Measurements from ENCODE around the gene ZNF771. TPM values are rescaled to one million over a fixed set of nuclear protein-coding genes. Genes with fewer than 3 reads are reported as not detected.

The ZNF771 gene
- total RNA-seq, 3 donors from 2014 or later, result 7.1 to 9.8 (median 9.4) TPM

GRCh38 chr16:30370456-30371247 lies 36.8 kb upstream of the ZNF771 start, which contains the start of gene TBC1D10B:
Gene TBC1D10B (minus strand): TSS chr16:30370494. CDS start chr16:30370183, 311 bp downstream.
- DNase-seq (peak; percentile 98), ATAC-seq (peak; percentile 82 to 86)
- H3K4me3 Mint-ChIP-seq, result peak within 1 kb of the TSS; percentile 88
- no peaks in the 10 kb centered on the region for H3K27me3 Mint-ChIP-seq (ENCODE audit: low read depth)
- peaks cover 5% of the 10 kb centered on the region for H3K36me3 Mint-ChIP-seq (ENCODE audit: insufficient read depth)
- H3K9me3 Mint-ChIP-seq, result no peaks in the 10 kb centered on the region
- peaks cover 47% of the 10 kb centered on the region for H3K4me1 Mint-ChIP-seq (ENCODE audit: low read depth)

- ATAC-seq (no peak), DNase-seq (no peak)
- H3K4me1 Mint-ChIP-seq (ENCODE audit: low read depth), result peaks cover 45% of the 10 kb centered on the region
- peak overlapping the region; percentile 87 for H3K4me3 Mint-ChIP-seq
- H3K27me3 Mint-ChIP-seq (ENCODE audit: low read depth), result no peaks in the 10 kb centered on the region
- peaks cover 5% of the 10 kb centered on the region for H3K36me3 Mint-ChIP-seq (ENCODE audit: insufficient read depth)
- H3K9me3 Mint-ChIP-seq, result no peaks in the 10 kb centered on the region
Observed at GRCh38 chr16:30371248-30371816, 36.1 kb upstream of the ZNF771 start.

- Mint-ChIP-seq H3K4me3 (peak overlapping the region; percentile 87), H3K9me3 (no peaks in the 10 kb centered on the region), H3K27me3 (ENCODE audit: low read depth) (no peaks in the 10 kb centered on the region), H3K36me3 (ENCODE audit: insufficient read depth) (peaks cover 2% of the 10 kb centered on the region), H3K4me1 (ENCODE audit: low read depth) (peaks cover 42% of the 10 kb centered on the region)
- DNase-seq, result no peak
- ATAC-seq, result no peak
Observed at GRCh38 chr16:30372038-30372712, 35.2 kb upstream of the ZNF771 start.

- ATAC-seq (no peak), DNase-seq (no peak)
- Mint-ChIP-seq H3K27me3 (ENCODE audit: low read depth) (no peaks in the 10 kb centered on the region), H3K36me3 (ENCODE audit: insufficient read depth) (no peaks in the 10 kb centered on the region), H3K4me1 (ENCODE audit: low read depth) (peaks cover 42% of the 10 kb centered on the region), H3K4me3 (no peak overlapping the region), H3K9me3 (no peaks in the 10 kb centered on the region)
Observed at GRCh38 chr16:30372725-30373124, 34.7 kb upstream of the ZNF771 start.

GRCh38 chr16:30374538-30374937 lies 32.9 kb upstream of the ZNF771 start, which contains the start of gene MYL11:
Gene MYL11 (plus strand): TSS chr16:30374802. CDS start chr16:30374858, 56 bp downstream.
- Mint-ChIP-seq H3K9me3 (no peaks in the 10 kb centered on the region), H3K27me3 (ENCODE audit: low read depth) (no peaks in the 10 kb centered on the region), H3K4me3 (no peak within 1 kb of the TSS), H3K36me3 (ENCODE audit: insufficient read depth) (no peaks in the 10 kb centered on the region), H3K4me1 (ENCODE audit: low read depth) (peaks cover 40% of the 10 kb centered on the region)
- DNase-seq, result no peak
- no peak for ATAC-seq

- no peaks in the 10 kb centered on the region for H3K9me3 Mint-ChIP-seq
Observed at GRCh38 chr16:30375864-30376263, 31.5 kb upstream of the ZNF771 start.

GRCh38 chr16:30376461-30376902 lies 30.9 kb upstream of the ZNF771 start:
- Mint-ChIP-seq H3K27me3 (ENCODE audit: low read depth) (no peaks in the 10 kb centered on the region), H3K9me3 (no peaks in the 10 kb centered on the region), H3K36me3 (ENCODE audit: insufficient read depth) (peaks cover 4% of the 10 kb centered on the region), H3K4me3 (no peak overlapping the region), H3K4me1 (ENCODE audit: low read depth) (peaks cover 51% of the 10 kb centered on the region)
- DNase-seq (no peak), ATAC-seq (no peak)

More at GRCh38 chr16:30375864-30376263, 31.5 kb upstream of the ZNF771 start:
- no peaks in the 10 kb centered on the region for H3K27me3 Mint-ChIP-seq (ENCODE audit: low read depth)
- ATAC-seq (no peak), DNase-seq (no peak)
- H3K4me1 Mint-ChIP-seq (ENCODE audit: low read depth), result peaks cover 51% of the 10 kb centered on the region
- no peak overlapping the region for H3K4me3 Mint-ChIP-seq
- peaks cover 4% of the 10 kb centered on the region for H3K36me3 Mint-ChIP-seq (ENCODE audit: insufficient read depth)

- H3K36me3 Mint-ChIP-seq (ENCODE audit: insufficient read depth), result peaks cover 4% of the 10 kb centered on the region
- ATAC-seq, result no peak
- H3K9me3 Mint-ChIP-seq, result no peaks in the 10 kb centered on the region
- DNase-seq, result no peak
- H3K27me3 Mint-ChIP-seq (ENCODE audit: low read depth), result no peaks in the 10 kb centered on the region
- H3K4me1 Mint-ChIP-seq (ENCODE audit: low read depth), result peaks cover 50% of the 10 kb centered on the region
- peak overlapping the region; percentile 94 for H3K4me3 Mint-ChIP-seq
Observed at GRCh38 chr16:30377050-30377811, 30.2 kb upstream of the ZNF771 start.

- Mint-ChIP-seq H3K4me3 (peak overlapping the region; percentile 94), H3K4me1 (ENCODE audit: low read depth) (peaks cover 54% of the 10 kb centered on the region), H3K36me3 (ENCODE audit: insufficient read depth) (peaks cover 5% of the 10 kb centered on the region), H3K27me3 (ENCODE audit: low read depth) (no peaks in the 10 kb centered on the region), H3K9me3 (no peaks in the 10 kb centered on the region)
- DNase-seq, result peak; percentile 89
- ATAC-seq, result peak; percentile 36 to 39
Observed at GRCh38 chr16:30377812-30378235, 29.6 kb upstream of the ZNF771 start.

- Mint-ChIP-seq H3K4me3 (peak overlapping the region; percentile 94), H3K36me3 (ENCODE audit: insufficient read depth) (peaks cover 5% of the 10 kb centered on the region), H3K27me3 (ENCODE audit: low read depth) (no peaks in the 10 kb centered on the region), H3K9me3 (no peaks in the 10 kb centered on the region), H3K4me1 (ENCODE audit: low read depth) (peaks cover 58% of the 10 kb centered on the region)
- peak; percentile 99 for DNase-seq
- ATAC-seq, result peak; percentile 90 to 91
Observed at GRCh38 chr16:30378236-30379157, 28.9 kb upstream of the ZNF771 start.

- DNase-seq (no peak), ATAC-seq (no peak)
- peaks cover 5% of the 10 kb centered on the region for H3K36me3 Mint-ChIP-seq (ENCODE audit: insufficient read depth)
- H3K27me3 Mint-ChIP-seq (ENCODE audit: low read depth), result no peaks in the 10 kb centered on the region
- H3K4me3 Mint-ChIP-seq, result peak overlapping the region; percentile 94
- H3K9me3 Mint-ChIP-seq, result no peaks in the 10 kb centered on the region
- peaks cover 61% of the 10 kb centered on the region for H3K4me1 Mint-ChIP-seq (ENCODE audit: low read depth)
Observed at GRCh38 chr16:30379158-30379783, 28.1 kb upstream of the ZNF771 start.

- ATAC-seq (no peak), DNase-seq (no peak)
- Mint-ChIP-seq H3K4me1 (ENCODE audit: low read depth) (peaks cover 62% of the 10 kb centered on the region), H3K9me3 (no peaks in the 10 kb centered on the region), H3K4me3 (peak overlapping the region; percentile 86), H3K36me3 (ENCODE audit: insufficient read depth) (peaks cover 5% of the 10 kb centered on the region), H3K27me3 (ENCODE audit: low read depth) (no peaks in the 10 kb centered on the region)
Observed at GRCh38 chr16:30380072-30380802, 27.2 kb upstream of the ZNF771 start.
